Measurements from ENCODE around the gene APRT. TPM values are rescaled to one million over a fixed set of nuclear protein-coding genes. Genes with fewer than 3 reads are reported as not detected.

The APRT gene
- total RNA-seq, 2 donors from 2014 or later, result 142 to 192 TPM

DNA sequence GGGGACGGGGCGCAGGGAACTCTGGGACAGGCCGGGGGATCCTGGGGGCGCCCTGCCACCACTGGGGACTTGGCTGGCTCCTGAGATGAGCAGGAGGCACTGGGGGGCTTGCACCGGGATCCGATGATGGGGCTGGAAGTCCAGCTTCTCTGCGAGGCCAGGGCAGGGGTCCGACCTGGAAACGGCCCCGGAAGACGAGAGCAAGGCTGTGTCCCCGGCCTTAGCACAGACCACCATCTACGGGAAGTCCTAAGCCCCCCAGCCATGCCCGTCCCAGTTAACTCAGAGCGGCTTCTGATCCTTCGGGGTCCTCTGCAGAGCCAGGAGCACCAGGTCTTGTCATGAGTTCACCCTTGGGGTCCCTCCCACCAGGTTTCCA, 7.6 kb downstream of the APRT start:
- Mint-ChIP-seq H3K27ac (no peak overlapping the region), H3K4me1 (ENCODE audit: low read depth in 2 of 2) (peaks cover 0 to 6% of the 10 kb centered on the region in 2 donors), H3K27me3 (no peaks in the 10 kb centered on the region), H3K36me3 (no peaks in the 10 kb centered on the region), H3K4me3 (peak overlapping the region; percentile 70), H3K9me3 (no peaks in the 10 kb centered on the region)
- DNase-seq (ENCODE audit: low spot score) (no peak), ATAC-seq (no peak)

- no peaks in the 10 kb centered on the region for H3K36me3 Mint-ChIP-seq
- ATAC-seq (peak; percentile 80 to 86), DNase-seq (ENCODE audit: low spot score) (peak; percentile 89)
- H3K4me1 Mint-ChIP-seq (ENCODE audit: low read depth in 2 of 2), result peaks cover 0 to 6% of the 10 kb centered on the region in 2 donors
- peak within 1 kb of the TSS; percentile 86 to 91 for H3K27ac Mint-ChIP-seq
- no peaks in the 10 kb centered on the region for H3K27me3 Mint-ChIP-seq
- H3K4me3 Mint-ChIP-seq, result peak within 1 kb of the TSS; percentile 83
- H3K9me3 Mint-ChIP-seq, result no peaks in the 10 kb centered on the region
Measured at GRCh38 chr16:88803264-88803987, 8.3 kb downstream of the APRT start, which contains the start of gene CDT1. CDT1 (plus strand) TSS chr16:88803789; CDS start chr16:88803832, 43 bp downstream.

- Mint-ChIP-seq H3K9me3 (no peaks in the 10 kb centered on the region), H3K4me3 (no peak overlapping the region), H3K4me1 (ENCODE audit: low read depth in 2 of 2) (peaks cover 0 to 6% of the 10 kb centered on the region in 2 donors), H3K27me3 (no peaks in the 10 kb centered on the region), H3K36me3 (no peaks in the 10 kb centered on the region), H3K27ac (no peak overlapping the region)
- no peak for ATAC-seq
- no peak for DNase-seq (ENCODE audit: low spot score)
Measured at GRCh38 chr16:88800277-88800592, 11.5 kb downstream of the APRT start.

GRCh38 chr16:88799569-88800276, 12.0 kb downstream of the APRT start:
- peaks cover 0 to 7% of the 10 kb centered on the region in 2 donors for H3K4me1 Mint-ChIP-seq (ENCODE audit: low read depth in 2 of 2)
- H3K27ac Mint-ChIP-seq, result no peak overlapping the region
- no peak for DNase-seq (ENCODE audit: low spot score)
- H3K9me3 Mint-ChIP-seq, result no peaks in the 10 kb centered on the region
- H3K27me3 Mint-ChIP-seq, result no peaks in the 10 kb centered on the region
- no peaks in the 10 kb centered on the region for H3K36me3 Mint-ChIP-seq
- ATAC-seq, result no peak
- H3K4me3 Mint-ChIP-seq, result no peak overlapping the region

DNA sequence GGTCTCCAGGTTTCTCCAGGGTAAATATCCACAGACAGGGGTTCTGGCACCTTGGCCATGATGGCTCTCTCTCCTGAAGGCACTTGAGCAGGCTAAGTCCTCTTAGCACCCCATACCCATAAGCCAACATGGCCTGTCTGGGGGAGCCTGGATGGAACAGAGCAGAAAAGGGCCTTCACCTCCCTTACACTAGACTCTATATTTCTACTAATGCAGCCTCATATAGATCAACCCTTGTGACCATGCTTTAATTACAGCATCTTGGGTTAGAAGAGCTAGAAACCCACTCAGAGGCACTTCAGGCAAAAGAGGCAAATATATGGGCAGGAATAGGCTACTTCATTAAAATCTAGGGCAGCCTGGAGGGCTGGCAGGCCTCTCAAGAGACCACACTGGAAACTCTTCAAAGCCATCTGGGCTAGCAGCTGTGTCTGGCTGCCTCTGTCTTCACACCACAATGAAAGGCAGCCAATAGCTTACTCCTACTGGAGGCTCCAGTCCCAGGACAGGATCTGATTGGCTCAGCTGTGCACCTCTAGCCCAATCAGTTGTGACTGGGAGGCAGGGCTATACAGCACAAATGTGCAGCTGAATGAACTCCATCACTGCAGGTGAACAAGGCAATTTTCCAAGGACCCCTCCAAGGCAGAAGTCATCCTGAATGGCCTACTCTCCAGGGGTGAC, 12.8 kb downstream of the APRT start:
- H3K27ac Mint-ChIP-seq, result no peak overlapping the region

DNA sequence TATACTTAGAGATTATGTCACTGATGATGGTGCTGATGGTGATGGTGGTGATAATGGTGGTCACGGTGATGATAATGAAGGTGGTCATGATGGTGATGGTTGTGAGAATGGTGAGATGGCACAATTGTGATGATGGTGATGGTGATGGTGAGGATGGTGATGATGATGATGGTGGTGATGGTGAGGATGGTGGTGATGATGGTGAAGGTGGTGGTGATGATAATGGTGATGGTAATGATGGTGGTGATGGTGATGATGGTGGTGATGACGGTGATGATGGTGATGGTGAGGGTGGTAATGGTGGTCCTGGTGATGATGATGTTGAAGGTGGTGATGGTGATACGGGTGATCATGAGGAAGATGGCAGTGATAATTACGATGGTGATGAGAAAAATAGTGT, 13.7 kb downstream of the APRT start:
- Mint-ChIP-seq H3K36me3 (no peaks in the 10 kb centered on the region), H3K4me1 (ENCODE audit: low read depth in 2 of 2) (peaks cover 0 to 11% of the 10 kb centered on the region in 2 donors), H3K9me3 (no peaks in the 10 kb centered on the region), H3K4me3 (no peak overlapping the region), H3K27ac (no peak overlapping the region), H3K27me3 (no peaks in the 10 kb centered on the region)
- DNase-seq (ENCODE audit: low spot score) (no peak), ATAC-seq (no peak)

More for the DNA sequence above, 12.8 kb downstream of the APRT start:
- H3K9me3 Mint-ChIP-seq, result no peaks in the 10 kb centered on the region
- no peak for ATAC-seq
- no peak for DNase-seq (ENCODE audit: low spot score)
- H3K27me3 Mint-ChIP-seq, result no peaks in the 10 kb centered on the region
- no peaks in the 10 kb centered on the region for H3K36me3 Mint-ChIP-seq
- no peak overlapping the region for H3K4me3 Mint-ChIP-seq
- peaks cover 0 to 9% of the 10 kb centered on the region in 2 donors for H3K4me1 Mint-ChIP-seq (ENCODE audit: low read depth in 2 of 2)

GRCh38 chr16:88796278-88796677, 15.4 kb downstream of the APRT start:
- no peak overlapping the region for H3K27ac Mint-ChIP-seq
- H3K4me1 Mint-ChIP-seq (ENCODE audit: low read depth in 2 of 2), result peaks cover 0 to 10% of the 10 kb centered on the region in 2 donors
- DNase-seq (ENCODE audit: low spot score) (no peak), ATAC-seq (no peak)
- no peaks in the 10 kb centered on the region for H3K27me3 Mint-ChIP-seq
- H3K4me3 Mint-ChIP-seq, result no peak overlapping the region
- no peaks in the 10 kb centered on the region for H3K9me3 Mint-ChIP-seq
- H3K36me3 Mint-ChIP-seq, result no peaks in the 10 kb centered on the region

GRCh38 chr16:88793251-88793954, 18.3 kb downstream of the APRT start:
- peaks cover 12 to 22% of the 10 kb centered on the region in 2 donors for H3K4me1 Mint-ChIP-seq (ENCODE audit: low read depth in 2 of 2)
- ATAC-seq (no peak), DNase-seq (ENCODE audit: low spot score) (no peak)
- H3K27ac Mint-ChIP-seq, result no peak overlapping the region
- no peaks in the 10 kb centered on the region for H3K27me3 Mint-ChIP-seq
- no peaks in the 10 kb centered on the region for H3K9me3 Mint-ChIP-seq
- H3K4me3 Mint-ChIP-seq, result no peak overlapping the region
- no peaks in the 10 kb centered on the region for H3K36me3 Mint-ChIP-seq

DNA sequence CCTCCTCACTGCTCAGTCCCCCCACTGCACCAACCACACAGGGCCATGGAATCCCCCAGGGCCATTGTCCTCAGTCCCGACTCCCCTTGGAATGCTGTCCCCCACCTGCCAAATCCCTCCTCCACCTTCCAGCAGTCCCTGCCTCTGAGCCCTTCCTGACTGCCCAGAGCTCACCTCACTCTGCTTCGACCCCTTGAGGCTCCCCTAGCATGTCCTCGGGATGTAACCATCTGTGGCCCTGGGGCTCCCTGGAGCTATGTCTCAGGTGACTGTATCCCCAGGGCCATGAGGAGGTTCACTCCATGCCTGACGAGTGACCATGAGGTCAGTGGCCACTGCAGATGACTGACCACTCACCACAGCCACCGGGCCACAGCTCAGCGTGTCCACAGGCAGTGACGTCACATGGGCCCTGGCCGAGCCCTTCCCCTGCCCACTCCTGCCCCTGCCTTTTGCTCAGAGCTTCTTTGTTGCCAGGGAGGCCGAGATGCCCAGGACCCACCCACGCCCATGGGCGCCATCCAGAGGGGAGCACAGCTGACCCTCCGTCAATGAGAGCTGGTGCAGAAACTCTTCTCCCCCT, 19.0 kb downstream of the APRT start:
- H3K9me3 Mint-ChIP-seq, result no peaks in the 10 kb centered on the region
- DNase-seq (ENCODE audit: low spot score) (no peak), ATAC-seq (no peak)
- H3K36me3 Mint-ChIP-seq, result no peaks in the 10 kb centered on the region
- H3K4me1 Mint-ChIP-seq (ENCODE audit: low read depth in 2 of 2), result peaks cover 12 to 22% of the 10 kb centered on the region in 2 donors
- no peaks in the 10 kb centered on the region for H3K27me3 Mint-ChIP-seq
- no peak overlapping the region for H3K27ac Mint-ChIP-seq
- no peak overlapping the region for H3K4me3 Mint-ChIP-seq

DNA sequence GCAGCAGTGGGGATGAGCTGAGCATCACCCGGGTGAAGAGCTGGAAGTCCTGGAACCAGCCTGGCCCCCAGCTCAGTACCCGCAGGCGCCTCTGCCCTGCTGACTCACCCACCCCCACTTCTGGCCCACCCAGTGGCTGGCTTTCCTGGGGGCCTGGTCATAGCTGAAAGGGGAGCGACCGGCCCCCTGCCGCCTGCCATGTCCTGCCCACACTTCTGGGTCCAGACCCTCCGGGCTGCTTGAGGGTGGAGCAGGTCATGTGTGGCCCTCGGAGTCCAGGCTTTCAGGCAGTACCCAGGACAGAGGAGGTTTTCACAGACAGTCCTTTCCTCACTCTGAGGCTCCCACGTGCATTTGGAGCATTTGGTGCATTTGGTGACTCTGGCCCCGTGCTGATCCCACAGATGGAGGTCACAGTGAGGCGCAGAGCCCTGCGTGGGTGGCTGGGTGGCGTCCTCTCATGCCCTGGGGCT, 19.6 kb downstream of the APRT start:
- DNase-seq (ENCODE audit: low spot score), result no peak
- Mint-ChIP-seq H3K27ac (no peak overlapping the region), H3K4me1 (ENCODE audit: low read depth in 2 of 2) (peaks cover 12 to 22% of the 10 kb centered on the region in 2 donors), H3K4me3 (no peak overlapping the region), H3K36me3 (no peaks in the 10 kb centered on the region), H3K27me3 (no peaks in the 10 kb centered on the region), H3K9me3 (no peaks in the 10 kb centered on the region)
- no peak for ATAC-seq

DNA sequence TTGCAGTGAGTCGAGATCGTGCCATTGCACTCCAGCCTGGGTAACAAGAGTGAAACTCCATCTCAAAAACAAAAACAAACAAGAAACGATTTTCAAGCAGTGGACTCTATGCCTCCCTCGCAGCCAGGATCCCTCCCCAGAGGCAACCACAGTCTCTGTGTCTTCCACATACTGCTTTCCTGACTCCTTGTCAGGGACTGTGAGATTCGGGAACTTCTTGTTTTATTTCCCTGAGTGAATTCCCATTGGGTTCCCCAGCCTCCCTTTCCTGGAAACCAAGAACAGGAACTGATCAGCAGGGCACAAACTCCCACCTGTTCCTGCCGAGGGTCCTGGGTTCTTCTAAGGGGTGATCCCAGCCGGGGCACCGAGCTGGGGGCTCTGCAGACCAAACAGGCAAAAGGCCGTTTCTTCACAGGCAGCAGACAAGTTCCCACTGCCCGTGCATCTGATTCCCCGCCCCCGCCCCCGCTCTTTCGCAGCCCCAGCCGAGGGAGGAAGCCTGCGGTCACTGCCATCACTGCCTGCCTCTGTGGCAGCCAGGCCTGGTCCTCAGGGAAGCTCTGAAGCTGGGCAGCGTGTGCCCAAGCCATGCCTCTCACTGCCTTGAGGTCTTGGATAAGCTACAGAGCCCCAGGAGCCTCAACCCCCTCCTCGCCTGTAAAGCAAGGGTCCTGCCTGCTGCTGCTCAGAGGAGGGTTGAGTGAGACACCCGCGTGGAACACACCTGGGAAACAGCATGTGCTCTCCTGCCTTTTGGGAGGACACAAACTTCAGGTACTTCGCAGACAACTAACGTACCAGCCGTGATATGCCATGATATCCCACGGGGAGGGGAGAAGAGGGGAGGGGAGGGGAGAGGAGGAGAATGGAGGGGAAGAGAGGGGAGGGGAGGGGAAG, 21.2 kb downstream of the APRT start:
- Mint-ChIP-seq H3K27me3 (no peaks in the 10 kb centered on the region), H3K27ac (peak overlapping the region; percentile 35 to 71)

GRCh38 chr16:88789594-88789993, 22.1 kb downstream of the APRT start:
- ATAC-seq (no peak), DNase-seq (ENCODE audit: low spot score) (no peak)
- Mint-ChIP-seq H3K9me3 (no peaks in the 10 kb centered on the region), H3K36me3 (no peaks in the 10 kb centered on the region), H3K4me3 (peak overlapping the region; percentile 66), H3K27me3 (no peaks in the 10 kb centered on the region), H3K27ac (peak overlapping the region; percentile 35 to 71), H3K4me1 (ENCODE audit: low read depth in 2 of 2) (peaks cover 12 to 21% of the 10 kb centered on the region in 2 donors)

More for the DNA sequence above, 21.2 kb downstream of the APRT start:
- peak overlapping the region; percentile 66 for H3K4me3 Mint-ChIP-seq
- no peaks in the 10 kb centered on the region for H3K9me3 Mint-ChIP-seq
- ATAC-seq, result peak; percentile 89
- peaks cover 12 to 23% of the 10 kb centered on the region in 2 donors for H3K4me1 Mint-ChIP-seq (ENCODE audit: low read depth in 2 of 2)
- H3K36me3 Mint-ChIP-seq, result no peaks in the 10 kb centered on the region
- peak; percentile 75 for DNase-seq (ENCODE audit: low spot score)

Data from natural killer cell treated with Interleukin-12 subunit alpha and Interleukin-12 subunit beta and Interleukin-15 and Interleukin-18, amount 100 ng/mL, for 72 hours (primary cell).